Erythroblast (primary cell): Measurements from ENCODE around the gene FBXL13.
"Not testable (repeated sequence)": the region's sequence is repeated elsewhere in the genome, so short reads cannot be mapped to it uniquely, and the experiment has no call there.

Experiments used
- GATA1 ChIP-seq: IDR thresholded peaks from 2 replicates; pipeline ENCODE4 v1.6.1; 2011; ENCODE audit warnings: low read depth, mild to moderate bottlenecking, control low read depth, low read length, moderate library complexity
- POLR2A ChIP-seq: IDR thresholded peaks from 2 replicates; pipeline ENCODE4 v1.6.1; 2011; ENCODE audit warnings: mild to moderate bottlenecking, low read length

- not testable (repeated sequence) for TF ChIP-seq POLR2A, GATA1
These were observed 304.9 kb downstream of the FBXL13 start for GRCh38 chr7:102769657-102770192.
